GM18951 (cell line): ENCODE data around the gene PAX9.

Source experiments
- POLR2A ChIP-seq: IDR thresholded peaks from 4 replicates; pipeline ENCODE4 v1.6.1; 2011; ENCODE audit warnings: mild to moderate bottlenecking; ENCODE audit not compliant: insufficient read length, insufficient read depth; ENCODE audit errors: extremely low read depth
- in situ Hi-C: fragments of 300-500 bp; cut with MboI; formaldehyde crosslinking; loops from one replicate; pipeline ENCODE4 v1.12.0; 2022; ENCODE audit warnings: low sequenced_read_pairs, mixed read lengths, inconsistent platforms; ENCODE audit not compliant: unreplicated experiment

The PAX9 gene

GRCh38 chr14:36658123-36659009 is 3.3 kb upstream of the PAX9 start:
- no peak for TF ChIP-seq POLR2A

GRCh38 chr14:36659010-36659821 is 2.4 kb upstream of the PAX9 start:
- in situ Hi-C loops, result loop anchor here (5.0 to 25.0 kb wide), 2 partner anchors 77 to 147 kb away; partner anchors contain the start of genes NKX2-1 and NKX2-8

More at GRCh38 chr14:36658123-36659009, 3.3 kb upstream of the PAX9 start:
- in situ Hi-C loops, result loop anchor here (5.0 to 25.0 kb wide), 2 partner anchors 76 to 146 kb away; partner anchors contain the start of genes NKX2-1 and NKX2-8

GRCh38 chr14:36659822-36660735 is 1.6 kb upstream of the PAX9 start:
- TF ChIP-seq POLR2A, result no peak
- in situ Hi-C loops, result loop anchor here (5.0 to 25.0 kb wide), 2 partner anchors 78 to 148 kb away; partner anchors contain the start of genes NKX2-1 and NKX2-8

More at GRCh38 chr14:36659010-36659821, 2.4 kb upstream of the PAX9 start:
- TF ChIP-seq POLR2A, result no peak

GRCh38 chr14:36660736-36661505 is 739 bp upstream of the PAX9 start:
- no peak for TF ChIP-seq POLR2A
- in situ Hi-C loops, result loop anchor here (25.0 kb wide), 1 partner anchor 149 kb away; the partner anchor contains the start of gene NKX2-1

GRCh38 chr14:36662258-36662542 is 540 bp downstream of the PAX9 start:
- in situ Hi-C loops, result loop anchor here (25.0 kb wide), 1 partner anchor 150 kb away; the partner anchor contains the start of gene NKX2-1
- TF ChIP-seq POLR2A, result no peak

GRCh38 chr14:36662543-36663403 is 1.1 kb downstream of the PAX9 start:
- TF ChIP-seq POLR2A, result no peak
- in situ Hi-C loops, result loop anchor here (25.0 kb wide), 1 partner anchor 150 kb away; the partner anchor contains the start of gene NKX2-1

GRCh38 chr14:36663404-36664321 is 2.0 kb downstream of the PAX9 start:
- TF ChIP-seq POLR2A, result no peak
- in situ Hi-C loops, result loop anchor here (25.0 kb wide), 1 partner anchor 151 kb away; the partner anchor contains the start of gene NKX2-1

GRCh38 chr14:36664322-36665193 is 2.9 kb downstream of the PAX9 start:
- in situ Hi-C loops, result loop anchor here (25.0 kb wide), 1 partner anchor 152 kb away; the partner anchor contains the start of gene NKX2-1
- no peak for TF ChIP-seq POLR2A

GRCh38 chr14:36665887-36666415 is 4.3 kb downstream of the PAX9 start:
- no peak for TF ChIP-seq POLR2A
- in situ Hi-C loops, result loop anchor here (25.0 kb wide), 1 partner anchor 154 kb away; the partner anchor contains the start of gene NKX2-1
